ENCODE results near the gene FAM76A.

- TF ChIP-seq CTCF (conservative IDR thresholded peaks at IDR 0.05 in 1 of 2, IDR thresholded peaks at IDR 0.05 in 1 of 2; ENCODE audit: extremely low read depth in 1 of 2, insufficient read depth in 1 of 2, low read depth in 1 of 2, low read length in 2 of 2) (no peak), EZH2 (IDR thresholded peaks at IDR 0.05; ENCODE audit: borderline replicate concordance, low read length) (no peak)
Observed at GRCh38 chr1:27682351-27682944, 43.3 kb upstream of the FAM76A start.

Data from mammary epithelial cell (primary cell).